ENCODE measurements around the gene OSBPL7.
A peak's percentile ranks its signal among the peaks of the same experiment; 100 is the strongest.

Gene OSBPL7

DNA sequence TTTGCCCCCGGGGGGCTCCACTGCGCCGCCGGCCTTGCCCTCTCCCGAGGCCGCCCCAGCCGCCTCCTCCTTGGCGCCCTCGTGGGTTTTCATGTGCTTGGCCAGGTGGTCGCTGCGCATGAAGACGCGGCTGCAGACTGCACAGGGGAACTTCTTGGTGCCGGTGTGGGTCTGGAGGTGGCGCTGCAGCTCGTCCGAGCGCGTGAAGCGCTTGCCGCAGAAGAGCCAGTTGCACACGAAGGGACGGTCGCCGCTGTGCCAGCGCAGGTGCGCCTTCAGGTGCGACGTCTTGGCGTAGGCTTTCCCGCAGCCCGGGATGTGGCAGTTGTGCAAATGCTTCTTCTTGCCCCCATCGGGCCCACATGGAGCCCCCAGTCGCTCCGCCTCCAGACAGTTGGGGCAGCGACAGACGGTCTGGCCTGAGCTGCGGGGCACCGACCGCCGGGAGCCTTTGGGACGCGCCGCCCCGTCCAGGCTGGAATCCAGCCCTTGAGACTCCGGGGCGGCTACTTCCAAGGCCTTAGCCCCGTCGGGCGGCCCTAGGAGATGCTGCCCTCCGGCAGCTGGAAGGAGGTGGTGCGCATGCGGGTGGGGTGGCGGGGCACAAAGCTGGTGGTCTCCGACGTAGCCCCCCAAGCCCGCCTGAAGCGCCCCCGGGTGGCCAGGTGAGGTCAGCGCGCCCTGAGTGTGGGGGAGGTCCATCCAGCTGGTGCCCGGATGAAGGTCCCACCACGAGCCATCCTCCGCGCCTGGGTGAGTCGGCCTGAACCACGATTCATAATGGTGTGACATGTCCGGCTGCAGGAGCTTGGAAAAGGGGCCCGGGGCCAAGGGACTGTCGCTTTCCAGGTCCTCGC is 26.0 kb upstream of the OSBPL7 start:
- DNase-seq (ENCODE audit: low read depth in 2 of 2): no peak

- no peak for DNase-seq (ENCODE audit: low read depth in 2 of 2)
Measured at GRCh38 chr17:47846716-47847340, 25.2 kb upstream of the OSBPL7 start.

DNA sequence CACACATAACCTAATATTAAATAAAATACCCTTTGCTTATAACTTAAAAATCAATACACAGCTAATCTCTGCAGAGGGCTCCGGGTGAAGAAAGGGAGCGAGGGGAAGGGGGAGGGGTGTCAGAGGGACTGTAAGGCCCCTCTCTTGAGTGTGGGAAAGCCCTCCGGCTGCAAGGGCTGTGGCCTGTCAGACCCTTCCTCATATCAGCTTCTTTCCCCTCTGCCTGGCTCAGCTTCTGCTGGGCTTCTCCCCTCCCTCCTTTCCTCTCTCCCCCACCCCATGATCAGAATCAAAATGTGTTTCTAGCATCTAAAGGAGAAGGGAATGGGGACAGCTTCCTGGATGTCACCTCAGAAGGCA is 24.1 kb upstream of the OSBPL7 start:
- no peak for DNase-seq (ENCODE audit: low read depth in 2 of 2)

DNA sequence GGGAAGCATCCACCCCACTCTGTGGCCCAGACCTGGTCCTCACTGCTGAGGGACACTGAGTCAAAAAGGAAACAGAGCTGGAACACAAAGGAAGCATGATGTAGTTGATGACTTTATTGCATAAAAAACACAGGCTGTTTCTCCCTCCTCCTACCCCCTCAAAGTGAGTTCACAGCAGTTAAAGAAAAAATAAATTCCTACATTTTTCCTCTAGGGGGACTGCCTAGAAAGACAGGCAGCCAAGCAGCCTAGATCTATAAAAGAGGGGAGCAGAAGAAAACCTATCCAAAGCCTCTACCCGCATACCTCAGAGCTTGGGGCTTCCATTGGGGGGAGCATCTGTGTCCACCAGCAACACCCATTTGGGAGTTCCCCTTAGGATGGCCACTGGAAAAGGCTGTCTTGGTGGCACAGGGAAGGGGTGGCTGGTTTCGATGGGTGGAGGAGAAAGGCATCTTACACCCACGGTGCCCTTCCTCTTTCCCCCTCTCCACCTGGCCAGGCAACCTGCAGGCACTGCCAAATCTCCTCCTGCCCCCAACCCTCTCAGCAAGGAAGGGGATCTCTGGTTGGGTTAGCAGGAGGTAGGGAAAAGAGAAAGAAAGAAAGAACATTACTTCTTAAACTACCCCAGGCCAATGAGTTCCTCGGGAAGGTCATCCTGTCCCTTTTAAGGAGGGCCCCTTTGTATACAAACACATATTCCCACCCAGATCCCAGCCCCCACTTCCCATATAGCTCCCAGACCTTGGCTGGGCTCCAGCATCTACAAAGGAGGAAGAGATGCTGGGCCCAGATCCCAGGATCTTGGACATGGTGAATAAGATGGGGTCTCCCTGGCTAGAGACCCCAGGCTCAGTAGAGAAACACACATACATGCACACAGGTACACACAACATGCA is 23.5 kb upstream of the OSBPL7 start:
- no peak for DNase-seq (ENCODE audit: low read depth in 2 of 2)

GRCh38 chr17:47844227-47844626 is 22.6 kb upstream of the OSBPL7 start:
- DNase-seq (ENCODE audit: low read depth in 2 of 2): no peak

DNA sequence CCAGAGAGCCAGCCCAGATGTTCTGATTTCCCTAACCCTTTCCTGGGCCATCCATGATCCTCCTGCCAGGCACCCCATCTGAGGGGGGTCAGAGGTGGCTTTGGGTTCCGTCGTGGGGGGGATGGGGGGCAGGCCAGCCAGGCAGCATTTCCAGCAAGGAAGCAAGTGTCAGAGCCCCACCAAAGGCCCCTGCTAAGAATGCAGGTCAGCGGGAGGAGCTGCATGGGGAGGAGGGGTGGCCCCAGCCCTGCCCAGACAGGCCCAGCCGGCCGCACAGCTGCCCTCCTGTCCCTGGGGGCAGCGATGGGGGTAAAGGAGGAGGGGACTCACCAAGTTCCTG is 21.8 kb upstream of the OSBPL7 start:
- DNase-seq (ENCODE audit: low read depth in 2 of 2): no peak

DNA sequence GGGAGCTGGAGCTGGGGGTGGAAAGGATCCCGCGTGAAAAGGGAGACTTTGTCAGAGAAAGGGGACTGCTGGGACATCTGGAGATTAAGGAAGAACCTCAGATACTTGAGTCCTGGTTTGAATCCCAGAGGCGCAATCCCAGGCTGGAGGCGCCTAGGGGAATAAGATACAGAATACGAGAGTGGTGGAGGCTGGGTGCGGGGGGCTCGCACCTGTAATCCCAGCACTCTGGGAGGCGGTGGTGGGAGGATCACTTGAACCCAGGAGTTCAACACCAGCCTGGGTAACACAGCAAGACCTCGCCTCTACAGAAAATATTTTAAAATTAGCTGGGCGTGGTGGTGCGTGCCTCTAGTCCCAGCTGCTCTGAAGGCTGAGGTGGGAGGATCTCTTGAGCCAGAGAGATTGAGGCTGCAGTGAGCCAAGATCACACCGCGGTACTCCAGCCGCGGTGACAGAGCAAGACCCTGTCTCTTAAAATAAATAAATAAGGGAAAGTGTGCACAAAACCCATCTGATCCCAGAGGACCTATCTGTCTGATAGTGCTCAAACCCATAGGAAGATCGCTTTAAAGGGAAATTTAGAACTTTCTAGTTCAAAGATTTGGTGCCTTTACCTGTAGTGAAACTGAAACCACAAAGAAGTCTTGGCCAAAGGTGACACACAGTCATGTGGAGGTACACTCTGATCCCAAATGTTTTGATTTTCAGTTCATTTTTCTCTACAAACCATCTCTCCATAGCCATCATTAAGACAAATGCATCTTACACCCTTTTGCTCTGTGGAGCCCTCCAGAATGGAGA is 20.1 kb upstream of the OSBPL7 start:
- no peak for DNase-seq (ENCODE audit: low read depth in 2 of 2)

GRCh38 chr17:47840742-47841487 is 19.3 kb upstream of the OSBPL7 start, which contains the start of gene SCRN2:
SCRN2 (minus strand) TSS chr17:47841273; CDS start chr17:47840843, 430 bp downstream.
- peak; percentile 82 to 89 for DNase-seq (ENCODE audit: low read depth in 2 of 2)

DNA sequence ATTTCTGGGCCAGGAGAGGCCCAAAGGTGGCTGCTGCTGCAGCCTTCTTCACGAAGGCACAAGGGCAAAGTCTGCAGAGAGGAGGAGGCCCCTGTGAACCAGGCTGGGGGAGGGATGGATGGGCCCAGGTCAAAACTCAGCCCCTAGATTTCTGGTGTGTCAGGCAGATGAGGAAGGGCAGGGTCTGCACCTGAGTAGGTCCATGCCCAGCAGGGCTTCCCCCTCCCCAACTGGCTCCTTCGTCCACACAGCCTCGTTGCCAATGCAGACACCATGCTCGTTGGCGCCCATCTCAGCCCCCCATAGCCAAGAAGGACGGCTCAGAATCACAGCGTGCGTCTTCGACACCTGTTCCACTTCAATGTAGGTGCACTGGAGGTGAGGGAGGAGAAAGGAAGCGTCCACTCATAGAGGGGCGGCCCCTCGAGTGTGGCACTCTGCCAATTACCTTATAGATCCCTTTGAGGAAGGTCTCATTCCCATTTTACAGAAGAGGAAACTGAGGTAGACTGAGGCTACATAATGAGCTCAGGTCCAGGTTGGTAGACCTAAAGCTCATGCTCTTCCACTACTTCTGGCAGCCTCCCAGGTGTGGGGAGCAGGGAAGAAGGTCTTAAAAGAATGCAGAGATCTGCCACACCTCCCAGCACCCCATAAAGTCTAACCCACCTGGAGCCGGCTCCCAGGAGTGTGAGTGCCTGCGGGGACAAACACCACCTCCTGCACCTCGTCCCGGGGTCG is 18.6 kb upstream of the OSBPL7 start:
- no peak for DNase-seq (ENCODE audit: low read depth in 2 of 2)

GRCh38 chr17:47839071-47839470 is 17.5 kb upstream of the OSBPL7 start:
- no peak for DNase-seq (ENCODE audit: low read depth in 2 of 2)

DNA sequence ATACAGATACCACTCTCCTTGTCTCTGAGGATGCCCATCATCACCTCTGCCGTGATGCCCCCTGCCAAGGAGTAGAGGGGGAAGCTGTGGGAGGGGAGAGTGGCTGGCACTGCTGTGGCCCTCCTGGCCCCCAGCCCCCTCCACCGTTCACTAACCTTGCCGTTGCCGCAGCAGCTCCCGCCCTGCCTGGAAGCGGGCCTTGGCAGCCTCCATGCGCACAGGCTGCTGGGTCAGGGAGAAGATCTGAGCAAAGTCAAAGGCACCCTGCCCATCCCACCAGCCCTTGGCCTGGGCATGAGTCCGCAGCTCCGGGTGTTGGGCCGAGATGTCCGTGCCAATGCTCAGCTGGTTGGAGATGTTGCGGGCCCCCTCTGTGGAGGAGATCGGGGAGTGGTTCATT is 17.0 kb upstream of the OSBPL7 start:
- no peak for DNase-seq (ENCODE audit: low read depth in 2 of 2)

DNA sequence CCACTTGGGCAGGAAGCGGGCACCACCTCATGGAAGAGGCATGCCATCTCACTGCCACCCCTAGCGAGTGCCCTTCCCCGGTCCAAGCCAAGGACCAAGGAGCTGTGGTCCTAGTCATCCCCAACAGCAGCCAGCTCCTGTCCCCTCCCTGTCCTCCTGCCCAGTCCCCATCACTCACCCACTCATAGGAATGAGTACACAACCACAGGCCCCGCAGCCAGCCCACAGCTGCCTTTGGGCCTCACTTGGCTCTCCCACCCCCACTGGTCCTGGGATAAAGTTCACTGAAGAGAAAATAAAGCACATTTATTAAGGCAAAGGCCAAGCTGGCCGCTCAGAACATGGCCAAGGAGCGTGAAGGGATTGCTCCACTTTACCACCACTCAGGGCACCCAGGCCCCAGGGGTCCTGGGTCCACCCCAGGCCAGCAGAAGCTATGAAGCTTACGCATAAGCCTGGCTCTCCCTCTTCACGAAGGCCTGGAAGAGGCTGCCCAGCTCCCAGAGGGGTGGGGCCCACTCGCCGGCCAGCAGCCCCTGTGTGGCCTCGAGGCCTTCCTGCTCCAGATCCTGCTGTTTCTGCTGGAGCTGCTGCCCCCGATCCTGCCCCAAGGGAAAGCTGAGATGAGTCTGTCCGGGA is 15.9 kb upstream of the OSBPL7 start:
- no peak for DNase-seq (ENCODE audit: low read depth in 2 of 2)

DNA sequence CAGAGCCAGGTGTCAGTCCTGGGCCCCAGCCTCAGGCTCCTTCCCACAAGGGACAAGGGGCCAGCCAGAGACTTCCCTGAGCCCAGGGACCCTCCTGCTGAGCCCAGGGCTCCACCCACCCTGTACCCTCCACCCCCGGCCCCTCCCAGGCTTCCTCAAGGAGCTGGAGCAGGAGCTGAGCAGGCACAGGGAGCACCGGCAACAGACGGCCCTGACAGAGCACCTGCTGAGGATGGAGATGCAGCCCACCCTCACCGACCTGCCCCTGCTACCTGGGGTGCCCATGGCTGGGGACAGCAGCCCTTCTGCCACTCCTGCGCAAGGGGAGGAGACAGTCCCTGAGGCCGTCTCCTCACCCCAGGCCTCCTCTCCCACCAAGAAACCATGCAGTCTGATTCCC is 15.0 kb upstream of the OSBPL7 start:
- DNase-seq (ENCODE audit: low read depth in 2 of 2): no peak

DNA sequence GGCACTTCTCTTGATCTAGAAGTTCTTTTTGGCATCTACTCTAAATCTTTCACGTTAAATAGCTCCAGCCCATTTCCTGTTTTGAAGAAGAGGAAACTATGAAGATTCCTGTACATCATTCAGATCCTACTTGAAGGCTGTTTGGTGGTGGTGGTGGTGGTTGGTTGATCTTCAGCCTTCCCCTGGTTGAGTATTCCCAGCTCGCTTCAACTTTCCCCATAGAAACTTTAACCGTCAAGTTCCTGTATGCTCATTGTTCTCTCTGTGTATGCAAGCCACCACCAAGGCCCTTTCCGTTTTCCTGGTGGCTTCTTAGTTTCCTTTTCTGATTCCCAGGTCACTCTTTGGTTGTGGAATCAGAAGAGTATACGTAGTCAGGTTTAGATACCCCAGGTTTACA is 13.2 kb upstream of the OSBPL7 start:
- DNase-seq (ENCODE audit: low read depth in 2 of 2): no peak

DNA sequence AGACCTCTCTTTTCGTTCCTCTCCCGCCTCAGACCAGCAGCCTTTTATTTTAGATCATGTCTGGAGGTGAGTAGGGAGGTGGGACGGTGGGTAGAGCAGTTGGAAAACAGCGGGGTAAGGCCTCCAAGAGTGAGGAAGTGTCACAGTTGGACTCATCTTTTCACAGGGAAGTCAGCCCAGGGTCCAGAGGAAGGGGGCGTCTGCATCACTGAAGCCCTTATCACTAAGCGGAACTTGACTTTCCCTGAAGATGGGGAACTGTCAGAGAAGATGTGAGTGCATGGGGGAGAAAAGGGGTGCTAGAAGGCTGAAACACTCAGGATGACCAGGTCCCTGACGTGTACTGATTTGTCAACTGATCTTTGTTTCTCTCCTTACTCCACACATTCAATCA is 10.3 kb upstream of the OSBPL7 start:
- DNase-seq (ENCODE audit: low read depth in 2 of 2): no peak

DNA sequence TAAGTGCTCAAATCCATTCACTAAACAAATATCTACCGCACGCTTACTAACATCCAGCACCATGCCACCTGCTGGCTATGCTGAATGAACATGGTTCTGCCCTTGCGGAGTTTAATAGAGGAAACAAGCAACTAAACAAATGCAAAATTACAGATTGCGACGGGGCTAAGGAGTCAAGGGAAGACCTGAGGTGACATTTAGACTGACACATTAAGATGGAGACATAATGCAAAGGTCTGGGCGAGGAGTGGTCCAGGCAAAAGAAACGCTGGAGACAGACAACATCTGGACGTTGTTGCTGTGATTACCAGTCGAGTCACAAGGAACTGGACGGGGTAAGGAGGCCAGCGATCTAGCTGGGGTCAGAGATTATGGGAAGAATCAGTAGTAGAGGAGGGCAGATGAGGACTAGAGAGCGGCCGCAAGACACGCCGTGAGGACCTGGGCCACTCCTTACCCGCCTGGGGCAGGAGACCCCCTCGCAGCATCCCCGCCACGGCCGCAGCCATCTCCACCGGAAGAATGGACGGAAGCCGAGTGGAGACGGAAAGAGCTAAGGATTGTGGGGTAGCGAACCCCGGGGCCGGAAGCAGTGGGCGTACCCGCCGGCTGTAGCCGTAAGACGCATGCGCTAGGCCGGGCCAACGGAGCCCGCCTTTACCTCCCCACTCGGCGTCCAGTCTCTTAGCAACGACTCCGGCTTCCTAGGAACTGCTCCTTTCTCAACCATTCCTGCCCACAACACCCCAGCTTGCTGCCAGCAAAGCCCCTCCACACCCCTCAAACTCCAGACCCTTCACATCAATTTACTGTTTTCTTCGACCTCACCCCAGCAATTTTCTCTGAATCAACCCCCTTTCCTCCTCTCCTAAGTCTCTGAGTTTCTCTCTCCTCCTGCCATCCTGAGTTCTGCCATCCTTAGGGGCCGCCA is 9.7 kb upstream of the OSBPL7 start, which contains the start of the genes LRRC46 and MRPL10:
Gene LRRC46, plus strand, starts transcription at position 668 of the 931 bp plus-strand sequence. CDS start 320 bp downstream, outside the sequence.
Gene MRPL10, minus strand, starts transcription at position 539 of the 931 bp plus-strand sequence. Its CDS starts 30 bp downstream, at position 509.
- DNase-seq (ENCODE audit: low read depth in 2 of 2): peak; percentile 86 to 92

- no peak for DNase-seq (ENCODE audit: low read depth in 2 of 2)
Measured at GRCh38 chr17:47830396-47831002, 8.9 kb upstream of the OSBPL7 start.

- DNase-seq (ENCODE audit: low read depth in 2 of 2): no peak
Measured at GRCh38 chr17:47829870-47830269, 8.3 kb upstream of the OSBPL7 start.

All from stimulated activated CD8-positive, alpha-beta memory T cell treated with anti-CD3 and anti-CD28 coated beads, Interleukin-2, amount 100 ng/mL, for 48 hours (primary cell).